ENCODE measurements around the gene KRTAP9-4.
"Not testable (repeated sequence)": the region's sequence is repeated elsewhere in the genome, so short reads cannot be mapped to it uniquely, and the experiment has no call there.

Gene KRTAP9-4

GRCh38 chr17:41264599-41264998 is 15.1 kb downstream of the KRTAP9-4 start:
- DNase-seq (ENCODE audit: low read depth in 2 of 2) = no peak

GRCh38 chr17:41265078-41265477 is 15.6 kb downstream of the KRTAP9-4 start, which contains the start of gene KRTAP9-6:
Gene KRTAP9-6 (plus strand): TSS chr17:41265378. CDS start chr17:41265378, 0 bp downstream.
- no peak for DNase-seq (ENCODE audit: low read depth in 2 of 2)

- no peak for DNase-seq (ENCODE audit: low read depth in 2 of 2)
Measured at GRCh38 chr17:41267711-41268110, 18.2 kb downstream of the KRTAP9-4 start.

- DNase-seq (ENCODE audit: low read depth in 2 of 2) = not testable (repeated sequence)
Measured at GRCh38 chr17:41271323-41271722, 21.8 kb downstream of the KRTAP9-4 start.

GRCh38 chr17:41271858-41272257 is 22.4 kb downstream of the KRTAP9-4 start:
- DNase-seq (ENCODE audit: low read depth in 2 of 2) = no peak

- not testable (repeated sequence) for DNase-seq (ENCODE audit: low read depth in 2 of 2)
Measured at GRCh38 chr17:41275648-41276190, 26.2 kb downstream of the KRTAP9-4 start, which contains the start of gene KRTAP9-7. Gene KRTAP9-7 (plus strand): TSS chr17:41275698. CDS start chr17:41275698, 0 bp downstream.

- no peak for DNase-seq (ENCODE audit: low read depth in 2 of 2)
Measured at GRCh38 chr17:41278176-41278955, 28.9 kb downstream of the KRTAP9-4 start.

- no peak for DNase-seq (ENCODE audit: low read depth in 2 of 2)
Measured at GRCh38 chr17:41284043-41284442, 34.6 kb downstream of the KRTAP9-4 start.

- no peak for DNase-seq (ENCODE audit: low read depth in 2 of 2)
Measured at GRCh38 chr17:41284546-41284945, 35.1 kb downstream of the KRTAP9-4 start.

- no peak for DNase-seq (ENCODE audit: low read depth in 2 of 2)
Measured at GRCh38 chr17:41287050-41287449, 37.6 kb downstream of the KRTAP9-4 start.

- no peak for DNase-seq (ENCODE audit: low read depth in 2 of 2)
Measured at GRCh38 chr17:41294016-41294415, 44.5 kb downstream of the KRTAP9-4 start.

GRCh38 chr17:41296846-41297245 is 47.4 kb downstream of the KRTAP9-4 start:
- no peak for DNase-seq (ENCODE audit: low read depth in 2 of 2)

- no peak for DNase-seq (ENCODE audit: low read depth in 2 of 2)
Measured at GRCh38 chr17:41298458-41299135, 49.1 kb downstream of the KRTAP9-4 start.
